Neutrophil (primary cell): Measurements from ENCODE around the gene NRG2.

Source experiments
- H3K27ac ChIP-seq: fragments of 200-600 bp; sonication (generic); 2 replicates; pipeline ENCODE4 v1.5.1; 2016; ENCODE audit warnings: mild to moderate bottlenecking, moderate library complexity
- H3K27me3 ChIP-seq: fragments of 200-600 bp; sonication (generic); 2 replicates; pipeline ENCODE4 v1.6.0; 2016; ENCODE audit warnings: mild to moderate bottlenecking
- H3K36me3 ChIP-seq: fragments of 200-600 bp; sonication (generic); 2 replicates; pipeline ENCODE4 v1.5.1; 2017
- H3K4me1 ChIP-seq, 2 experiments: fragments of 200-600 bp in 1 of 2; sonication (generic) in 1 of 2; 1 replicate in 1 of 2; 2 replicates in 1 of 2; pipeline versions ENCODE4 v1.5.1 to v1.6.1; 2013 to 2016; ENCODE audit warnings: low read depth in 1 of 2, low read length in 1 of 2, mild to moderate bottlenecking in 1 of 2, moderate library complexity in 1 of 2; ENCODE audit not compliant: control insufficient read depth in 1 of 2, insufficient read depth in 1 of 2
- H3K4me3 ChIP-seq, 2 experiments: fragments of 200-600 bp in 1 of 2; sonication (generic) in 1 of 2; 1 replicate in 1 of 2; 2 replicates in 1 of 2; pipeline ENCODE4 v1.5.1; 2013 to 2016; ENCODE audit warnings: low read depth in 1 of 2, low read length in 1 of 2, mild to moderate bottlenecking in 1 of 2, moderate library complexity in 1 of 2
- H3K9me3 ChIP-seq: fragments of 200-600 bp; sonication (generic); 2 replicates; pipeline ENCODE4 v1.5.1; 2016
- CTCF ChIP-seq: fragments of 200-600 bp; sonication (generic); IDR thresholded peaks from 2 replicates; pipeline ENCODE4 v1.5.1; 2016; ENCODE audit warnings: antibody characterized with exemption

Gene NRG2

DNA sequence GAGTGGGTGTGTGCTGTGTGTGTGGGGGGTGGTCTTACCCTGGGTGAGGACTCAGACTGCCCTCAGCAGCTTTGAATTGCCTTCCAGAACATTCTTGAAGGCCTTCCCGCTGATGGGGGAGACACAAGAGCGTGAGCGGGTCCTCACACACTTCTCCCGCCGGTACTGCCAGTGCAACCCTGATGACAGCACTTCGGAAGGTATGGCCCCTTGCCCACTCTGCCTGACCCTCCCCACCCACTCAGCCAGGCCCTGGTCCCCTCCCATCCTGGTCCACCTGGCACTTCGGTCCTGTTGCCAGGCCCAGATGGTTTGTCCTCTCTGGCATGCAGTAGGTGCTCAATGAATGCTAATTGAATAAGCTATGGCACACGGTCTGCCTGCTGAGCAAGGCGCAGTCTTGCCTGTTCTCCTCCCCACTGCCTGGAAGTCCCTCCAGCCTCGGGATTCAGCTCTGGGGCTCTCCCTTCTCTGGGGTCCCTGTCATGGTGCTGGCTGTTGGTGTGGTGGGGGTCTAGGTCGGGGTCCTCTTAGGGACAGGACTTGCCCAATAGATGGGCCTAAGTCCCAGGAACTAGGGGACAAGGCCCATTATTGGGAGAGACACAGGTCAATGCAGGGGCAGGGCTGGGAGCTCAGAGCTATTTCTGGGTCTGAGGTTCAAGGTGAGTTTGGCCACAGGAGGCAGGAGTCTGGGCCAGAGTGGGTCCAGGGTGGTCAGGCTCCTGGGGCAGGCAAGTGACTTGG is 221.1 kb downstream of the NRG2 start:
- H3K4me1 ChIP-seq: no peaks in the 10 kb centered on the region
- H3K27me3 ChIP-seq: peaks cover 37% of the 10 kb centered on the region
- no peaks in the 10 kb centered on the region for H3K9me3 ChIP-seq
- no peak for TF ChIP-seq CTCF
- no peaks in the 10 kb centered on the region for H3K36me3 ChIP-seq
- H3K4me3 ChIP-seq: no peak overlapping the region
- H3K27ac ChIP-seq: no peak overlapping the region

DNA sequence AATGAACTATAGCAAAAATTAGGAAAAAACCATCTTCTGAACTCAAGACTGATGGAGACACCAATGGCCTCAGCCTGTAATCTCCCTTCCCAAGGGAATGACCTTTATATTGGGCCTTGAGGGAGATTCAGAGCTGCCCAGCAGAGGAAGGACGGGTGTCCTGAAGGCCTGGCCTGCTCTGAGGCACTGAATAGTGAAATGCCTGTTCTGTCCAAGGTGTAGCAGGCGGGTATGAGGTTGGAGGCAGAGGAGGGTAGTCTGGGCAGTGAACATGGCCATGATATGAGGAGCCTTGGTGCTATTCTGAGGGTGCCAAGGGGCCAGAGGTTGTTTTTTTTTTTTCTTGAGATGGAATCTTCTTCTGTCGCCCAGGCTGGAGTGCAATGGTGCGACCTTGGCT is 222.5 kb downstream of the NRG2 start:
- Histone ChIP-seq H3K4me1 (no peaks in the 10 kb centered on the region), H3K27me3 (peaks cover 47% of the 10 kb centered on the region), H3K36me3 (no peaks in the 10 kb centered on the region), H3K27ac (no peak overlapping the region), H3K4me3 (no peak overlapping the region), H3K9me3 (no peaks in the 10 kb centered on the region)
- no peak for TF ChIP-seq CTCF

GRCh38 chr5:139820130-139820529 is 223.0 kb downstream of the NRG2 start:
- H3K27me3 ChIP-seq: peaks cover 43% of the 10 kb centered on the region
- H3K9me3 ChIP-seq: no peaks in the 10 kb centered on the region
- no peak for TF ChIP-seq CTCF
- H3K27ac ChIP-seq: no peak overlapping the region
- no peaks in the 10 kb centered on the region for H3K36me3 ChIP-seq
- no peaks in the 10 kb centered on the region for H3K4me1 ChIP-seq
- H3K4me3 ChIP-seq: no peak overlapping the region

DNA sequence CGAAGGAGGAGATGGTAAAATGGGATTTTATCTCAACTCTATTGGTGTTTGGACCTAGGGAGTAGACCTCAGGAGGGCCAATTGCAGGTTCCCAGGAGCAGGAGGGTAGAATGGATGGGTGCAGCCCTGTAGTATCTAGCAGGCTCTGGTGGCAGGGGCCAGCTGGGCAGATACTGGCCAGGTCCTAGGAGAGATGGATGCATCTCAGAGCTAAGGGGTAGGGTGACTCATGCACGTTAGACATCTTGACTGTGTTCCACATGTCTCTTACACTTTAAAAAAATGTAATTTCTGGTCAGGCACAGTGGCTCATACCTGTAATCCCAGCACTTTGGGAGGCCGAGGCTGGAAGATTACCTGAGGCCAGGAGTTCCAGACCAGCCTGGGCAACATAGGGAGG is 225.1 kb downstream of the NRG2 start:
- no peak overlapping the region for H3K27ac ChIP-seq
- no peaks in the 10 kb centered on the region for H3K36me3 ChIP-seq
- peaks cover 44% of the 10 kb centered on the region for H3K27me3 ChIP-seq
- no peaks in the 10 kb centered on the region for H3K9me3 ChIP-seq
- H3K4me3 ChIP-seq: no peak overlapping the region
- no peaks in the 10 kb centered on the region for H3K4me1 ChIP-seq
- TF ChIP-seq CTCF: no peak

DNA sequence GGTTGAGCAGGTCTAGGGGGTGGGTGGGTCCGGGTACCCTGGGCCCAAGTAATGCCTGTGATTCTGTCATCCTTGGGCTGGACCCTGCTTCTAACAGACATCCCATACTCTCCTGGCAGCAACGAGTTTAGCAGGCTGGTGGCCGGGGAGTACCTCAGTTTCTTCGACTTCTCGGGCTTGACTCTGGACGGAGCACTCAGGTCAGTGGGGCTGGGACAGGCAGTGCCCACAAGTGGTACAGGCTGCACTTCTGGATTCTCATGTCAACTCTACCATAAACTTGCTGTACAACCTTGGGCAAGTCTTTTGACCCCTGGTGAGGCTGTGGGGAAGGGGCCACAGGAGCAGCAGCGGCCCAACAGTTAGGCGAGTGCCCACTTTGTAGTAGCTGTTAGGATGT is 225.7 kb downstream of the NRG2 start:
- Histone ChIP-seq H3K9me3 (no peaks in the 10 kb centered on the region), H3K27me3 (peaks cover 44% of the 10 kb centered on the region), H3K36me3 (no peaks in the 10 kb centered on the region), H3K27ac (no peak overlapping the region), H3K4me1 (no peaks in the 10 kb centered on the region), H3K4me3 (no peak overlapping the region)
- no peak for TF ChIP-seq CTCF
